Heart left ventricle (tissue), 16 donors: ENCODE measurements around the gene FBLN2. TPM values are rescaled to one million over a fixed set of nuclear protein-coding genes. Genes with fewer than 3 reads are reported as not detected.
A peak's percentile ranks its signal among the peaks of the same experiment; 100 is the strongest.

Experiments used
- ATAC-seq, 4 donors: fragments of 200-7000 bp; cut with Tn5 transposase; one replicate each; pipeline ENCODE4 v1.9.1; 2020 to 2022; ENCODE audit warnings: moderate library complexity in 4 of 4, mild to moderate bottlenecking in 3 of 4, moderate number of reproducible peaks in 1 of 4
- DNase-seq, 5 donors: peaks; one replicate each; pipeline ENCODE4 v3.0.0-alpha.2; 2020
- H3K27ac ChIP-seq, 12 donors: fragments of 200-600 bp; sonication (generic) in 4 of 12; one replicate each; pipeline versions ENCODE4 v1.5.0 to v1.8.0; 2016 to 2022; ENCODE audit warnings: mild to moderate bottlenecking in 2 of 12
- H3K27me3 ChIP-seq, 9 donors: fragments of 200-600 bp; sonication (generic) in 2 of 9; one replicate each; pipeline versions ENCODE4 v1.5.1 to v1.8.0; 2016 to 2022; ENCODE audit warnings: mild to moderate bottlenecking in 3 of 9
- H3K36me3 ChIP-seq, 9 donors: fragments of 200-600 bp; sonication (generic) in 2 of 9; one replicate each; pipeline versions ENCODE4 v1.5.0 to v1.8.0; 2018 to 2022; ENCODE audit warnings: mild to moderate bottlenecking in 2 of 9
- H3K4me1 ChIP-seq, 12 donors: fragments of 200-600 bp; sonication (generic) in 4 of 12; one replicate each; pipeline versions ENCODE4 v1.5.0 to v1.8.0; 2016 to 2022; ENCODE audit warnings: mild to moderate bottlenecking in 3 of 12
- H3K4me3 ChIP-seq, 12 donors: fragments of 200-600 bp; sonication (generic) in 4 of 12; one replicate each; pipeline versions ENCODE4 v1.5.0 to v1.8.0; 2017 to 2022; ENCODE audit warnings: mild to moderate bottlenecking in 9 of 12, moderate library complexity in 4 of 12
- H3K9me3 ChIP-seq, 12 donors: fragments of 200-600 bp; sonication (generic) in 4 of 12; one replicate each; pipeline versions ENCODE4 v1.5.0 to v1.8.0; 2016 to 2022; ENCODE audit warnings: mild to moderate bottlenecking in 1 of 12
- CTCF ChIP-seq, 12 donors: fragments of 200-600 bp; sonication (generic) in 4 of 12; IDR thresholded peaks; one replicate each; pipeline versions ENCODE4 v1.5.0 to v1.8.0; 2018 to 2022; ENCODE audit warnings: antibody characterized with exemption in 12 of 12, mild to moderate bottlenecking in 5 of 12
- POLR2A ChIP-seq, 2 donors: fragments of 450-650 bp; IDR thresholded peaks; one replicate each; pipeline ENCODE4 v1.6.1; 2017; ENCODE audit warnings: antibody characterized with exemption in 2 of 2, mild to moderate bottlenecking in 2 of 2, moderate library complexity in 2 of 2
- WGBS, 4 donors: extraction: QIAGEN DNeasy Blood & Tissue Kit in 2 of 4; methylation state at CpG; one replicate each; pipeline versions ENCODE4 v1.1.5 to v1.1.7; 2013 to 2018; 5-methylcytosine and 5-hydroxymethylcytosine counted together
- intact Hi-C, 10 donors: fragments of 100-400 bp; cut with DNase I; formaldehyde crosslinking; loops; one replicate each; pipeline versions ENCODE4 v1.11.1 to v1.14.2; 2022
- polyA plus RNA-seq, 2 donors: library from polyadenylated mRNA; stranded (reverse); fragments of 200-250 nt; gene quantifications; one replicate each; pipeline ENCODE4 v1.2.3, GENCODE V29; 2013
- total RNA-seq, 9 donors: library from RNA; depleted of rRNA in 2 of 9; stranded (reverse); fragments of >200 nt in 2 of 9; fragmentation: NEBNext Ultra II Directional in 3 of 9; extraction: Animal tissue kit (Norgen Biotek cat#: 25700) in 3 of 9; gene quantifications; one replicate each; pipeline versions ENCODE4 v1.1.0 to v1.2.4, GENCODE V29; 2016 to 2023
- donor health status: ischemic (EF 13 %, LVEDD 7.1; RV severe dilation, severe dysfunction).
- donor health status: healthy with polysubstance abuse.
- donor health status: DM: no; HTN: yes; CAD: no.
- donor health status: DM: no; HTN: no; CAD: no.
- donor health status: ischemic (EF 25% LVEDD 6.9; RV normal size, moderate dysfunction).
- donor health status: ischemic (EF 25% LVEDD 5.7; RV mildly dilated, moderate dysfunction).
- donor health status: healthy.
- donor health status: DM: yes; HTN: yes; CAD: no.
- donor health status: ischemic (EF 35%, LVEDD 5.7; RV mildly dilated, moderate dysfunction).
- donor health status: nonischemic (EF 11% LVEDD 7.7; RV severe dilation, severe dysfunction).
- donor health status: DM: yes; HTN: yes; CAD: no.
- donor health status: PGD.
- donor health status: ischemic (EF 29% LVEDD 5.4; RV normal size, mild dysfunction).
- donor health status: nonischemic (EF 23%, LVEDD 6.1; RV moderate dilation, normal function).

The FBLN2 gene
- total and polyA plus RNA-seq, 11 donors, result 16.5 to 118 (median 42.7) TPM

GRCh38 chr3:13532085-13532484 is 16.8 kb upstream of the FBLN2 start:
- Histone ChIP-seq H3K4me1 (peaks cover 0 to 45% (median 9%) of the 10 kb centered on the region in 12 donors), H3K27ac (peak overlapping the region in 3 of 12 donors; percentile 1 to 30 (median 16)), H3K4me3 (no peak overlapping the region), H3K36me3 (no peaks in the 10 kb centered on the region), H3K9me3 (no peaks in the 10 kb centered on the region), H3K27me3 (no peaks in the 10 kb centered on the region)
- intact Hi-C loops, result no loop called here
- DNase-seq, result peak in 2 of 5 donors; percentile 54 to 63
- peak in 1 of 2 donors; percentile 14 for TF ChIP-seq POLR2A (IDR thresholded peaks at IDR 0.05)
- TF ChIP-seq CTCF (IDR thresholded peaks at IDR 0.05), result no peak
- ATAC-seq, result peak in 3 of 4 donors; percentile 13 to 73 (median 66)
- WGBS, 4 donors, result 85 to 91% (median 87%) methylated on average over 8 to 9 of the region's 9 CpGs

- Histone ChIP-seq H3K27ac (peak overlapping the region in 3 of 12 donors; percentile 1 to 30 (median 16)), H3K4me3 (no peak overlapping the region), H3K4me1 (peaks cover 0 to 47% (median 9%) of the 10 kb centered on the region in 12 donors), H3K9me3 (no peaks in the 10 kb centered on the region), H3K36me3 (no peaks in the 10 kb centered on the region), H3K27me3 (peaks cover 0 to 3% (median 0%) of the 10 kb centered on the region in 9 donors)
- DNase-seq (peak in 1 of 5 donors; percentile 20), ATAC-seq (peak in 1 of 4 donors; percentile 18)
- WGBS, 4 donors, result 84 to 92% (median 87%) methylated on average over 3 to 5 of the region's 5 CpGs
- TF ChIP-seq POLR2A (IDR thresholded peaks at IDR 0.05) (no peak), CTCF (IDR thresholded peaks at IDR 0.05) (no peak)
- intact Hi-C loops, result no loop called here
Measured at GRCh38 chr3:13532631-13533030, 16.3 kb upstream of the FBLN2 start.

- H3K27ac ChIP-seq, result no peak overlapping the region
- H3K4me3 ChIP-seq, result no peak overlapping the region
- TF ChIP-seq CTCF (IDR thresholded peaks at IDR 0.05) (no peak), POLR2A (IDR thresholded peaks at IDR 0.05) (no peak)
- H3K36me3 ChIP-seq, result no peaks in the 10 kb centered on the region
- DNase-seq (peak in 1 of 5 donors; percentile 46), ATAC-seq (no peak)
- H3K27me3 ChIP-seq, result peaks cover 0 to 3% (median 0%) of the 10 kb centered on the region in 9 donors
- H3K4me1 ChIP-seq, result peaks cover 0 to 41% (median 9%) of the 10 kb centered on the region in 12 donors
- intact Hi-C loops, result no loop called here
- WGBS, 4 donors, result 87 to 94% (median 90%) methylated on average over 7 to 8 of the region's 8 CpGs
- H3K9me3 ChIP-seq, result no peaks in the 10 kb centered on the region
Measured at GRCh38 chr3:13533885-13534301, 15.0 kb upstream of the FBLN2 start.

GRCh38 chr3:13535526-13535875 is 13.4 kb upstream of the FBLN2 start:
- DNase-seq, result no peak
- no peak overlapping the region for H3K4me3 ChIP-seq
- peaks cover 0 to 3% (median 0%) of the 10 kb centered on the region in 9 donors for H3K27me3 ChIP-seq
- intact Hi-C loops, result no loop called here
- no peak overlapping the region for H3K27ac ChIP-seq
- H3K4me1 ChIP-seq, result peaks cover 0 to 42% (median 9%) of the 10 kb centered on the region in 12 donors
- ATAC-seq, result no peak
- H3K36me3 ChIP-seq, result no peaks in the 10 kb centered on the region
- WGBS, 4 donors, result 87 to 95% (median 91%) methylated on average over 8 to 10 of the region's 10 CpGs
- no peaks in the 10 kb centered on the region for H3K9me3 ChIP-seq
- TF ChIP-seq POLR2A (IDR thresholded peaks at IDR 0.05) (no peak), CTCF (IDR thresholded peaks at IDR 0.05) (no peak)
